ENCODE data around the gene PARP12. TPM values are rescaled to one million over a fixed set of nuclear protein-coding genes. Genes with fewer than 3 reads are reported as not detected.

The PARP12 gene
- total and polyA plus RNA-seq, 11 donors: 6.8 to 65.9 (median 12.6) TPM

DNA sequence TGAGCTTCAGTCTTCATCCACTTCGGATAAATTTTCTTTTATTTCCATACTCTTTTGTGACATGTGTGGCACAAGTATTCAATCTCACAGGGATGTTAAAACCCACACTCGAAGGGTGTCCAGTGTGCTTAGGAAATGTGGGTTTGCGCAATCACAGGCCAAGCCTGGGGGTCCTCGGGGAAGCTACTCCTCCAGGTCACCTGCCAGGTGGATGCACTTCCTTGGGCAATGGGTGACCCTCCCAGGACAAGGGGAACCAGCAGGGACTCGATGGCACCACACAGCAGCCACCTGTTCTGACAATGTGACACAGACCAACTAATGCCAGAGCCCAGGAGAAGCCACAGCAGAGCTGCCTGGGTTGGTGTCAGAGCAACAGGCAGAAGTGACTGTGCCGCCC, 39.0 kb downstream of the PARP12 start:
- WGBS, 4 donors: 92 to 96% (median 95%) methylated on average over 6 of the region's 6 CpGs
- intact Hi-C loops (cut with DNase I): no loop called here
- Histone ChIP-seq H3K27me3 (no peaks in the 10 kb centered on the region), H3K4me1 (no peaks in the 10 kb centered on the region), H3K4me3 (no peak overlapping the region), H3K27ac (no peak overlapping the region), H3K9me3 (no peaks in the 10 kb centered on the region), H3K36me3 (peaks cover 0 to 83% (median 59%) of the 10 kb centered on the region in 9 donors)
- ATAC-seq (no peak), DNase-seq (no peak)
- TF ChIP-seq, protein P1, sequence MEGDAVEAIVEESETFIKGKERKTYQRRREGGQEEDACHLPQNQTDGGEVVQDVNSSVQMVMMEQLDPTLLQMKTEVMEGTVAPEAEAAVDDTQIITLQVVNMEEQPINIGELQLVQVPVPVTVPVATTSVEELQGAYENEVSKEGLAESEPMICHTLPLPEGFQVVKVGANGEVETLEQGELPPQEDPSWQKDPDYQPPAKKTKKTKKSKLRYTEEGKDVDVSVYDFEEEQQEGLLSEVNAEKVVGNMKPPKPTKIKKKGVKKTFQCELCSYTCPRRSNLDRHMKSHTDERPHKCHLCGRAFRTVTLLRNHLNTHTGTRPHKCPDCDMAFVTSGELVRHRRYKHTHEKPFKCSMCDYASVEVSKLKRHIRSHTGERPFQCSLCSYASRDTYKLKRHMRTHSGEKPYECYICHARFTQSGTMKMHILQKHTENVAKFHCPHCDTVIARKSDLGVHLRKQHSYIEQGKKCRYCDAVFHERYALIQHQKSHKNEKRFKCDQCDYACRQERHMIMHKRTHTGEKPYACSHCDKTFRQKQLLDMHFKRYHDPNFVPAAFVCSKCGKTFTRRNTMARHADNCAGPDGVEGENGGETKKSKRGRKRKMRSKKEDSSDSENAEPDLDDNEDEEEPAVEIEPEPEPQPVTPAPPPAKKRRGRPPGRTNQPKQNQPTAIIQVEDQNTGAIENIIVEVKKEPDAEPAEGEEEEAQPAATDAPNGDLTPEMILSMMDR (IDR thresholded peaks at IDR 0.05): no peak
- TF ChIP-seq POLR2A (IDR thresholded peaks at IDR 0.05): no peak

DNA sequence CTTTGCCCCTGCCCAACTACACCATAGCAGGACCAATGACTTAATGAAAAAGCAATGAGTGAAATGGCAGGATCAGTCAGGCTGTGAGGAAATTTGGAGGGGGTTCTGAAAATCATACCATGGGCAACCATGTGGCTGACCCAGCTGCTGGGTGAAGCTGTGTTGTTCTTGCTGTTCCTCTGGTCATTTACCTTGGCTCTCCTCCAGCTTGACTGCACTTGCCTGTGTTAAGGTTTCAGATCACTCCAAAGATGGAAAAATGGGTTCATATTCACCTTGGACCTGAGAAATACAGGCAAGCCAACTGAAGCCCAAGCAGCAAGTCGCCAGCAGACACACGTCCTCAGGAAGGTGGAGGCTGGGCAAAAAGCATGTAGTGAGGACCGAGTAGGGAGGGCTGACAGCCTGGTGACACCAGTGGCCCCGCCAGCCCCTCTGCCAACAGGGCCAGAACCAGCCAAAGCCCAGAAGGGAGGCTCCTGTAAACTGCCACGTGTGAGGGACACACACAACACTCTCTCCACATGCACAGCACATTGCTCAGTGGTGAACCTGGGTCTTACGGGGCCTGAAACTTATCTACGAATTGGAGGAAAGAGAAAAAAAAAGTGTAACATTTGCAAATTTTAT, 40.1 kb downstream of the PARP12 start:
- peaks cover 0 to 78% (median 52%) of the 10 kb centered on the region in 9 donors for H3K36me3 ChIP-seq
- TF ChIP-seq POLR2A (IDR thresholded peaks at IDR 0.05): no peak
- TF ChIP-seq, protein P1 (IDR thresholded peaks at IDR 0.05): no peak
- no peak overlapping the region for H3K27ac ChIP-seq
- no peak overlapping the region for H3K4me3 ChIP-seq
- 85 to 92% (median 85%) methylated on average over 7 of the region's 7 CpGs for WGBS, 4 donors
- H3K4me1 ChIP-seq: no peaks in the 10 kb centered on the region
- no peaks in the 10 kb centered on the region for H3K9me3 ChIP-seq
- no peaks in the 10 kb centered on the region for H3K27me3 ChIP-seq
- intact Hi-C loops (cut with DNase I): no loop called here
- DNase-seq (no peak), ATAC-seq (no peak)

DNA sequence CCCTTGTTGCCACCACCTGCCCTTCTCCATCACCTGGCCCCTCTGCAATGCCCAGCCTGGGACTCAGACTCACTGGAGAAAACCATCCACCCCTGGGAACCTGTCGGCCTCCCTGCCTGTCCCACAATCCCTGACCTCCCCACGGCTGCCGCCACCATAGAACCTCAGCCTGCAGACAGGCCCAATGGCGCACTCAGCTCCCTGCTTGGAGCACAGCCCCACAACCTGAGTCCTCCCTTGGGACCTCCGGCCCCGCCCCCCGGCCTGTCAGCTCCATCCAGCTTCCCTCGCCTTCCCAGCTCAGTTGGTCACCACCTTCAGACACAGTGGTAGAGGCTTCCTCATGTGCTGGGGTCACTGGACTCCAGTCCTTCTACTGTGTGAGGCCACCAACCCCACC, 41.1 kb downstream of the PARP12 start:
- ATAC-seq (peak in 1 of 4 donors; percentile 20), DNase-seq (no peak)
- Histone ChIP-seq H3K4me1 (no peaks in the 10 kb centered on the region), H3K9me3 (no peaks in the 10 kb centered on the region), H3K27me3 (no peaks in the 10 kb centered on the region), H3K27ac (no peak overlapping the region), H3K36me3 (peaks cover 0 to 74% (median 41%) of the 10 kb centered on the region in 9 donors), H3K4me3 (no peak overlapping the region)
- TF ChIP-seq, protein P1 (IDR thresholded peaks at IDR 0.05): no peak
- TF ChIP-seq POLR2A (IDR thresholded peaks at IDR 0.05): no peak
- 92 to 99% (median 97%) methylated on average over 7 to 8 of the region's 8 CpGs for WGBS, 4 donors
- intact Hi-C loops (cut with DNase I): no loop called here

DNA sequence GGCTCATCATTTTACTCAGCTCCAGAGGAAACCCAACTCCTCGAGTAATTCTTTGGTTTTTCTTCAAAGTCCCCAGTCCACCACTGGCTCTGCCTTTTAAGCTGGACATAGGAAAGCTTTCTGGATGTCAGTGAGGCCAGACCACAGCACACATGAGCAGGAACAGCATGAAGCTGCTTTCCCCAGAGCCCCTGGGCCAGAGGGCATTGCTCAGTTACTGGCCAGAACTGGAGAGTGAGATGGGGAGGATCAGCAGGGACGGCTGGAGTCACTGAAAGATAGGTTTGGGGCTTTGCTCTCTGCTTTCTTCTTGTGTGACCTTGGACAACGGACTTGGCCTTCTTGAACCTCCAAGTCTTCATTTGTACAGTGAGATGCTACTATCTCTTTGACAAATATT, 43.1 kb downstream of the PARP12 start:
- intact Hi-C loops (cut with DNase I): no loop called here
- Histone ChIP-seq H3K4me1 (no peaks in the 10 kb centered on the region), H3K9me3 (no peaks in the 10 kb centered on the region), H3K27me3 (no peaks in the 10 kb centered on the region), H3K27ac (no peak overlapping the region), H3K36me3 (peaks cover 0 to 54% (median 22%) of the 10 kb centered on the region in 9 donors), H3K4me3 (no peak overlapping the region)
- ATAC-seq: no peak
- 76 to 85% (median 82%) methylated on average over 3 of the region's 3 CpGs for whole genome bisulfite sequencing, 4 donors
- DNase-seq: no peak
- TF ChIP-seq, protein P1 (IDR thresholded peaks at IDR 0.05): no peak
- no peak for TF ChIP-seq POLR2A (IDR thresholded peaks at IDR 0.05)
